H9 (cell line): ENCODE measurements around the gene MROH8. TPM values are rescaled to one million over a fixed set of nuclear protein-coding genes. Genes with fewer than 3 reads are reported as not detected.

ENCODE experiments used
- DNase-seq: peaks from one replicate; pipeline ENCODE4 v3.0.0-alpha.2; 2017
- H2AFZ ChIP-seq: one replicate; pipeline ENCODE4 v1.6.1; 2013; ENCODE audit warnings: mild to moderate bottlenecking, low read length, control low read depth, moderate library complexity
- H2AK5ac ChIP-seq: 2 replicates; pipeline ENCODE4 v1.6.1; 2013; ENCODE audit warnings: low read length, control low read depth, mixed read lengths; ENCODE audit not compliant: insufficient read length
- H2BK120ac ChIP-seq: one replicate; pipeline ENCODE4 v1.6.1; 2013; ENCODE audit warnings: low read depth, mild to moderate bottlenecking, low read length, control low read depth, inconsistent platforms; ENCODE audit not compliant: poor library complexity, severe bottlenecking
- H2BK12ac ChIP-seq: 2 replicates; pipeline ENCODE4 v1.6.1; 2013; ENCODE audit warnings: low read length, control low read depth, mixed read lengths, low read depth; ENCODE audit not compliant: insufficient read length
- H2BK15ac ChIP-seq: 2 replicates; pipeline ENCODE4 v1.6.1; 2013; ENCODE audit warnings: low read depth, low read length, control low read depth
- H2BK20ac ChIP-seq: one replicate; pipeline ENCODE4 v1.6.1; 2013; ENCODE audit warnings: low read depth, mild to moderate bottlenecking, low read length, control low read depth, inconsistent platforms; ENCODE audit not compliant: poor library complexity, severe bottlenecking
- H2BK5ac ChIP-seq: 2 replicates; pipeline ENCODE4 v1.6.1; 2013; ENCODE audit warnings: low read length, control low read depth, mixed read lengths; ENCODE audit not compliant: insufficient read length
- H3K14ac ChIP-seq: 2 replicates; pipeline ENCODE4 v1.6.1; 2013; ENCODE audit warnings: low read length, control low read depth; ENCODE audit not compliant: insufficient read depth
- H3K18ac ChIP-seq: 2 replicates; pipeline ENCODE4 v1.6.1; 2013; ENCODE audit warnings: low read depth, mild to moderate bottlenecking, mixed read lengths, low read length, control low read depth; ENCODE audit not compliant: insufficient read length
- H3K23ac ChIP-seq: 2 replicates; pipeline ENCODE4 v1.6.1; 2013; ENCODE audit warnings: low read length, control low read depth, mixed read lengths, low read depth; ENCODE audit not compliant: insufficient read length
- H3K23me2 ChIP-seq: 2 replicates; pipeline ENCODE4 v1.6.1; 2013; ENCODE audit warnings: low read depth, mild to moderate bottlenecking, mixed read lengths, low read length, control low read depth; ENCODE audit not compliant: insufficient read length, poor library complexity, severe bottlenecking
- H3K27ac ChIP-seq: 2 replicates; pipeline ENCODE4 v1.5.1; 2013; ENCODE audit warnings: low read length, control low read depth, mixed read lengths, low read depth; ENCODE audit not compliant: insufficient read length
- H3K27me3 ChIP-seq: 2 replicates; pipeline ENCODE4 v1.6.1; 2013; ENCODE audit warnings: low read length, control low read depth, inconsistent platforms; ENCODE audit not compliant: insufficient read depth
- H3K4ac ChIP-seq: 2 replicates; pipeline ENCODE4 v1.6.1; 2013; ENCODE audit warnings: low read depth, mild to moderate bottlenecking, control low read depth, inconsistent platforms, low read length, moderate library complexity
- H3K4me1 ChIP-seq: 2 replicates; pipeline ENCODE4 v1.6.1; 2013; ENCODE audit warnings: low read length, control low read depth, inconsistent platforms; ENCODE audit not compliant: insufficient read depth
- H3K4me2 ChIP-seq: 2 replicates; pipeline ENCODE4 v1.6.1; 2013; ENCODE audit warnings: low read length, control low read depth, mixed read lengths; ENCODE audit not compliant: insufficient read length, insufficient read depth
- H3K56ac ChIP-seq: 2 replicates; pipeline ENCODE4 v1.6.1; 2013; ENCODE audit warnings: low read depth, mild to moderate bottlenecking, mixed read lengths, low read length, control low read depth; ENCODE audit not compliant: insufficient read length
- H3K79me1 ChIP-seq: 2 replicates; pipeline ENCODE4 v1.6.1; 2013; ENCODE audit warnings: low read depth, mild to moderate bottlenecking, moderate library complexity, low read length, control low read depth, inconsistent platforms; ENCODE audit not compliant: insufficient read depth, poor library complexity, severe bottlenecking
- H3K79me2 ChIP-seq: 2 replicates; pipeline ENCODE4 v1.6.1; 2013; ENCODE audit warnings: low read length, control low read depth, inconsistent platforms; ENCODE audit not compliant: insufficient read depth
- H3K9ac ChIP-seq: 2 replicates; pipeline ENCODE4 v1.6.1; 2013; ENCODE audit warnings: low read length, control low read depth, mixed read lengths; ENCODE audit not compliant: insufficient read length; ENCODE audit errors: extremely low read depth
- H3K9me3 ChIP-seq: one replicate; pipeline ENCODE4 v1.6.1; 2013; ENCODE audit warnings: low read depth, low read length, inconsistent platforms; ENCODE audit not compliant: control insufficient read depth
- H3T11ph ChIP-seq: one replicate; pipeline ENCODE4 v1.6.1; 2013; ENCODE audit warnings: mild to moderate bottlenecking, low read length, control low read depth, inconsistent platforms
- H4K20me1 ChIP-seq: one replicate; pipeline ENCODE4 v1.6.1; 2013; ENCODE audit not compliant: control insufficient read depth, insufficient read length, insufficient read depth
- H4K5ac ChIP-seq: 2 replicates; pipeline ENCODE4 v1.6.1; 2013; ENCODE audit warnings: low read depth, mild to moderate bottlenecking, mixed read lengths, low read length, control low read depth; ENCODE audit not compliant: insufficient read length
- H4K8ac ChIP-seq: replicated peaks from 2 replicates; pipeline ENCODE4 v1.6.1; 2013; ENCODE audit warnings: low read length, control low read depth, mixed read lengths, low read depth; ENCODE audit not compliant: insufficient read length
- H4K91ac ChIP-seq: 2 replicates; pipeline ENCODE4 v1.6.1; 2013; ENCODE audit warnings: low read depth, mild to moderate bottlenecking, moderate library complexity, mixed read lengths, low read length, control low read depth; ENCODE audit not compliant: insufficient read length
- H3K27ac Mint-ChIP-seq, 3 experiments: 2 replicates in 2 of 3; 3 replicates in 1 of 3; pipeline ENCODE4 v1.8.0; 2020 to 2021; ENCODE audit warnings: mixed read lengths in 3 of 3, mild to moderate bottlenecking in 1 of 3, moderate library complexity in 1 of 3
- H3K27me3 Mint-ChIP-seq: 2 replicates; pipeline ENCODE4 v1.8.0; 2021; ENCODE audit warnings: low read depth, mild to moderate bottlenecking, moderate library complexity, mixed read lengths
- H3K36me3 Mint-ChIP-seq, 3 experiments: 2 replicates in 2 of 3; 3 replicates in 1 of 3; pipeline ENCODE4 v1.8.0; 2020 to 2021; ENCODE audit warnings: low read depth in 3 of 3, mixed read lengths in 3 of 3; ENCODE audit not compliant: insufficient read depth in 1 of 3
- H3K4me1 Mint-ChIP-seq, 2 experiments: 2 replicates each; pipeline ENCODE4 v1.8.0; 2020; ENCODE audit warnings: mixed read lengths in 2 of 2
- H3K4me3 Mint-ChIP-seq, 2 experiments: 2 replicates in 1 of 2; 3 replicates in 1 of 2; pipeline ENCODE4 v1.8.0; 2020 to 2021; ENCODE audit warnings: mild to moderate bottlenecking in 2 of 2, mixed read lengths in 2 of 2, moderate library complexity in 1 of 2
- H3K9me3 Mint-ChIP-seq, 2 experiments: 2 replicates in 1 of 2; 3 replicates in 1 of 2; pipeline ENCODE4 v1.8.0; 2020; ENCODE audit warnings: mild to moderate bottlenecking in 2 of 2, mixed read lengths in 2 of 2, moderate library complexity in 1 of 2
- WGBS: extraction: QIAGEN DNeasy Blood & Tissue Kit; methylation state at CpG from one replicate; pipeline ENCODE4 v1.1.7; 2013; ENCODE audit warnings: missing lambda C conversion rate, low lambda C conversion rate, mixed read lengths; ENCODE audit not compliant: insufficient read length; ENCODE audit errors: extremely low coverage; 5-methylcytosine and 5-hydroxymethylcytosine counted together
- total RNA-seq: library from RNA; stranded (reverse); gene quantifications from 2 replicates; pipeline ENCODE4 v1.2.1, GENCODE V29; 2021
- TF ChIP-seq, protein P1 (sequence below): fragments of 200-600 bp; sonication (generic); conservative IDR thresholded peaks from 3 replicates; pipeline ENCODE4 v1.8.0; 2021; ENCODE audit warnings: antibody characterized with exemption, mild to moderate bottlenecking

The MROH8 gene
- total RNA-seq, 1 experiment from 2014 or later = 0.90 TPM

DNA sequence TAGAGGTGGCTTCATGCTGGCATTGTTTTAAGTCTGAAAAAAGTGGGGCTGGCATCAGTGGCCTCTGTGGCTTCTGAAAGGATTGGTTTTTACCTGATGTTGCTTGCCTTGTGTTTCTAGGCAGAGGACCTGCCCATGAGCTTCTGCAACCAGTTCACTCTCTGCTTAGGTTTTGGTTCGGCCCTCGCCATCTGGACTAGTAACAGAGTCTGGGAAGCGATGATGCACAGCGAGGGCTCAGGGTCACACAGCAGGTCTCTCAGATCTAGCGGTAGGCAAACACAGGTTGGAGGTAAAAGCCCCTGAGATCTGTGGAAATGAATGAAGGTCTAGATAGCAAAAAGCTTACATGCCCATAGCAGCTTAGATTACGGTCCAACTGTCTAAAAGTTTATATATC, 76.8 kb downstream of the MROH8 start:
- H4K91ac ChIP-seq = no peak overlapping the region
- no peaks in the 10 kb centered on the region for H3K79me2 ChIP-seq
- no peaks in the 10 kb centered on the region for H3K27me3 ChIP-seq
- H4K5ac ChIP-seq = no peak overlapping the region
- no peaks in the 10 kb centered on the region for H3K79me1 ChIP-seq
- no peak overlapping the region for H3K4ac ChIP-seq
- no peak overlapping the region for H3K27ac ChIP-seq
- no peaks in the 10 kb centered on the region for H3K4me1 ChIP-seq
- H3K4me3 Mint-ChIP-seq = no peak overlapping the region
- H2BK5ac ChIP-seq = no peak overlapping the region
- H3T11ph ChIP-seq = no peak overlapping the region
- no peak overlapping the region for H2BK15ac ChIP-seq
- no peak overlapping the region for H2AFZ ChIP-seq
- no peak overlapping the region for H3K9ac ChIP-seq
- TF ChIP-seq, protein P1, sequence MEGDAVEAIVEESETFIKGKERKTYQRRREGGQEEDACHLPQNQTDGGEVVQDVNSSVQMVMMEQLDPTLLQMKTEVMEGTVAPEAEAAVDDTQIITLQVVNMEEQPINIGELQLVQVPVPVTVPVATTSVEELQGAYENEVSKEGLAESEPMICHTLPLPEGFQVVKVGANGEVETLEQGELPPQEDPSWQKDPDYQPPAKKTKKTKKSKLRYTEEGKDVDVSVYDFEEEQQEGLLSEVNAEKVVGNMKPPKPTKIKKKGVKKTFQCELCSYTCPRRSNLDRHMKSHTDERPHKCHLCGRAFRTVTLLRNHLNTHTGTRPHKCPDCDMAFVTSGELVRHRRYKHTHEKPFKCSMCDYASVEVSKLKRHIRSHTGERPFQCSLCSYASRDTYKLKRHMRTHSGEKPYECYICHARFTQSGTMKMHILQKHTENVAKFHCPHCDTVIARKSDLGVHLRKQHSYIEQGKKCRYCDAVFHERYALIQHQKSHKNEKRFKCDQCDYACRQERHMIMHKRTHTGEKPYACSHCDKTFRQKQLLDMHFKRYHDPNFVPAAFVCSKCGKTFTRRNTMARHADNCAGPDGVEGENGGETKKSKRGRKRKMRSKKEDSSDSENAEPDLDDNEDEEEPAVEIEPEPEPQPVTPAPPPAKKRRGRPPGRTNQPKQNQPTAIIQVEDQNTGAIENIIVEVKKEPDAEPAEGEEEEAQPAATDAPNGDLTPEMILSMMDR = no peak
- H2BK20ac ChIP-seq = no peak overlapping the region
- H3K4me2 ChIP-seq = no peak overlapping the region
- DNase-seq = no peak
- no peak overlapping the region for H4K8ac ChIP-seq
- H3K4me1 Mint-ChIP-seq = no peaks in the 10 kb centered on the region
- H4K20me1 ChIP-seq = no peaks in the 10 kb centered on the region
- no peaks in the 10 kb centered on the region for H3K27me3 Mint-ChIP-seq
- no peak overlapping the region for H3K23ac ChIP-seq
- no peak overlapping the region for H2BK120ac ChIP-seq
- H3K9me3 ChIP-seq = no peaks in the 10 kb centered on the region
- no peaks in the 10 kb centered on the region for H3K9me3 Mint-ChIP-seq
- no peak overlapping the region for H3K14ac ChIP-seq
- H3K56ac ChIP-seq = no peak overlapping the region
- no peak overlapping the region for H3K18ac ChIP-seq
- no peak overlapping the region for H3K27ac Mint-ChIP-seq
- no peaks in the 10 kb centered on the region for H3K23me2 ChIP-seq
- no CpG with 5 or more reads among the region's 6 CpGs for WGBS
- no peak overlapping the region for H2BK12ac ChIP-seq
- H3K36me3 Mint-ChIP-seq = no peaks in the 10 kb centered on the region
- no peak overlapping the region for H2AK5ac ChIP-seq
